WTC11 (cell line): ENCODE data around the gene MGMT.

ENCODE experiments used
- GRHL2 ChIP-seq: fragments of 250-450 bp; sonication (Bioruptor Pico); IDR thresholded peaks from 2 replicates; pipeline ENCODE4 v1.8.0; 2022; ENCODE audit warnings: mild to moderate bottlenecking, moderate library complexity; ENCODE audit not compliant: insufficient replicate concordance, severe bottlenecking
- OVOL2 ChIP-seq: fragments of 250-450 bp; sonication (Bioruptor Pico); IDR thresholded peaks from 2 replicates; pipeline ENCODE4 v1.9.0; 2021; ENCODE audit warnings: mild to moderate bottlenecking, borderline replicate concordance
- TF ChIP-seq, protein P1 (sequence below): sonication (generic); formaldehyde crosslinking; IDR thresholded peaks from 2 replicates; pipeline ENCODE4 v1.8.1; 2023; ENCODE audit warnings: mild to moderate bottlenecking, missing genetic modification reagents
- TF ChIP-seq, protein P2 (sequence below): fragments of 200-600 bp; IDR thresholded peaks from 2 replicates; pipeline ENCODE4 v1.8.0; 2022; ENCODE audit warnings: antibody characterized with exemption

DNA sequence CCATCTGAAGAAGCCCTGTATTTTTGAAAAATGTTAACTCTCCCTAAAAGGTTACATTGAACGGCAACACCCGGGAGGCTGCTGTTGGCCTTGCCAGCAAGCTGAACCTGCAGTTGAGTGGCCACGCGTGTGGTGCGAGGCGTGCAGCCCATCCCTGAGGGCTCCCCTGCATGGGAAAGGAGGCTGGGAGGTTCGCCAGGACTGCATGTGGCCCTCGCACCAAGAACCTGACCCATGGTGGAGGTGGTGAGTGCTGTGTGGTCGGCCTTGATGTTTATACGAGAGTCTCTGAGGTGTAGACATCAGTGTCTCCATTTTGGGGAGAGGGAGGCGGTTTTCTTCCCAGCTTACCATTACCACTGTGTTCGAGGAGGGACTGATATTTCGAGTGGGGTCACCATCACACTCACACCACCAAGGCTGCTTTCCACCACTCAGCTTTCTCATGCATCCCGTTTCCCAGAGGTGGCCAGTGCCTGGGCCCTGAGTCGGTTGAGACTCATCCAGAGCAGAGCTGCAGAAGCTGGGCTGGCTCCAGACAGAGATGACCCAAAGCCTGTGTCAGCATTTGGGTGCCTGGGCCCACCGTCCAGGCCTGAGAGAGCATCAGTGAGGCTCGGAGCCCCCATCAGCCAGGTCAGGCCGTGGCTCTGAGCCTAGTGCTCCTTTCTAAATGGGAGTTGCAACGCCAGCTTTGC is 274.4 kb downstream of the MGMT start:
- TF ChIP-seq, protein P1, sequence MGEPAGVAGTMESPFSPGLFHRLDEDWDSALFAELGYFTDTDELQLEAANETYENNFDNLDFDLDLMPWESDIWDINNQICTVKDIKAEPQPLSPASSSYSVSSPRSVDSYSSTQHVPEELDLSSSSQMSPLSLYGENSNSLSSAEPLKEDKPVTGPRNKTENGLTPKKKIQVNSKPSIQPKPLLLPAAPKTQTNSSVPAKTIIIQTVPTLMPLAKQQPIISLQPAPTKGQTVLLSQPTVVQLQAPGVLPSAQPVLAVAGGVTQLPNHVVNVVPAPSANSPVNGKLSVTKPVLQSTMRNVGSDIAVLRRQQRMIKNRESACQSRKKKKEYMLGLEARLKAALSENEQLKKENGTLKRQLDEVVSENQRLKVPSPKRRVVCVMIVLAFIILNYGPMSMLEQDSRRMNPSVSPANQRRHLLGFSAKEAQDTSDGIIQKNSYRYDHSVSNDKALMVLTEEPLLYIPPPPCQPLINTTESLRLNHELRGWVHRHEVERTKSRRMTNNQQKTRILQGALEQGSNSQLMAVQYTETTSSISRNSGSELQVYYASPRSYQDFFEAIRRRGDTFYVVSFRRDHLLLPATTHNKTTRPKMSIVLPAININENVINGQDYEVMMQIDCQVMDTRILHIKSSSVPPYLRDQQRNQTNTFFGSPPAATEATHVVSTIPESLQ: no peak
- TF ChIP-seq OVOL2: no peak
- no peak for TF ChIP-seq GRHL2 (CRISPR knock-in tag)
- TF ChIP-seq, protein P2, sequence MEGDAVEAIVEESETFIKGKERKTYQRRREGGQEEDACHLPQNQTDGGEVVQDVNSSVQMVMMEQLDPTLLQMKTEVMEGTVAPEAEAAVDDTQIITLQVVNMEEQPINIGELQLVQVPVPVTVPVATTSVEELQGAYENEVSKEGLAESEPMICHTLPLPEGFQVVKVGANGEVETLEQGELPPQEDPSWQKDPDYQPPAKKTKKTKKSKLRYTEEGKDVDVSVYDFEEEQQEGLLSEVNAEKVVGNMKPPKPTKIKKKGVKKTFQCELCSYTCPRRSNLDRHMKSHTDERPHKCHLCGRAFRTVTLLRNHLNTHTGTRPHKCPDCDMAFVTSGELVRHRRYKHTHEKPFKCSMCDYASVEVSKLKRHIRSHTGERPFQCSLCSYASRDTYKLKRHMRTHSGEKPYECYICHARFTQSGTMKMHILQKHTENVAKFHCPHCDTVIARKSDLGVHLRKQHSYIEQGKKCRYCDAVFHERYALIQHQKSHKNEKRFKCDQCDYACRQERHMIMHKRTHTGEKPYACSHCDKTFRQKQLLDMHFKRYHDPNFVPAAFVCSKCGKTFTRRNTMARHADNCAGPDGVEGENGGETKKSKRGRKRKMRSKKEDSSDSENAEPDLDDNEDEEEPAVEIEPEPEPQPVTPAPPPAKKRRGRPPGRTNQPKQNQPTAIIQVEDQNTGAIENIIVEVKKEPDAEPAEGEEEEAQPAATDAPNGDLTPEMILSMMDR: no peak
